ENCODE results near the gene SSPN. TPM values are rescaled to one million over a fixed set of nuclear protein-coding genes. Genes with fewer than 3 reads are reported as not detected.
A peak's percentile ranks its signal among the peaks of the same experiment; 100 is the strongest.

The SSPN gene
- total and polyA plus RNA-seq, 5 experiments from 2014 or later: 0.27 TPM; not detected in 4

DNA sequence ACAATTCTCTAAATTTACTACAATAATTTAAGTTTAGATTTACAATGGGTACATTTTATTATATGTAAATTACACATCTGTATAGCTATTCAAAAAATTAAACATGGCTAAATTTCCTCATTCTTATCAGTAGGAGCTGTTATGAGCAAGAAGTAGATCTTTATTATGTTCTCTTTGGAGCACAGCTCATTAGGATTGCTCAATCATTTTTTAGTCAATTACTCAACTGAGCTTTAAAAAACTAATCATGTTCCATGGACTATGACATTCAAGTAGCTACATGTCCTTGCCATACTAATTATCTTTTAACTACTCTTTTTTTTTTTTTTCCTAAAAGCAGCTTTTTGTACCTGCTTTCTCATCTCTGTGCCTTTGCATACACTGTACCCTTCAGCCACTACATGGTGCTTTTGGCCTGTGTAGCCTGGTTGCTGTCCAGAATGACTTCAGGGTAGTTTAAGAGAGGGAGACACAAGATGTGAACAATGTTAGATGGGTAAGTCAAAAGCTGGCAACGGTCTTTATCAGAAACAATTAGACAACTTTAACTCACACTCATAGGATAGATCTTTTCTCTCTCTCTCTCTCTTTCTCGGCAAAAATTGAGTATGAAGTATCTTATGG is 69.0 kb downstream of the SSPN start:
- POLR2A ChIA-PET: no interaction called here
- DNase-seq (no peak), ATAC-seq (no peak)
- Mint-ChIP-seq H3K4me1 (no peaks in the 10 kb centered on the region), H3K36me3 (no peaks in the 10 kb centered on the region), H3K9me3 (peaks cover 0 to 6% (median 0%) of the 10 kb centered on the region in 9 donors), H3K27ac (no peak overlapping the region), H3K27me3 (peaks cover 0 to 14% (median 0%) of the 10 kb centered on the region in 5 donors), H3K4me3 (no peak overlapping the region)

DNA sequence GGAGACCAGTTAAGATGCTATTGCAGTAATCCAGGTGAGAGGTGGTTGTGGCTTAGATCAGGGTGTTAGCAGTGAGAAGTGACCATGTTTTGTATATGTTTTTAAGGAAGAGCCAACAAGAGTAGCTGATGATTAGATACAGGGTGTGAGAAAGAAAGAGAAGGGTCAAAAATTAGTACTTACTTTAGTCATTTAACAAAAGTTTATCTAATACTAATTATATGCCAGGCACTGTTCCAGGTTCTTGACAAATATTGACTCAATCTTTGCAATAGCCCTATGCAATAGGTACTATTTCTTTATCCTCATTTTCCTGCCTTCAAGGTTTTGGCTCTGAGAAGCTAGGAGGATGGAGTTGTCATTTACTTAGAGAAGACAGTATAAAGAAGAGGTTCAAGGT is 70.2 kb downstream of the SSPN start:
- Mint-ChIP-seq H3K36me3 (no peaks in the 10 kb centered on the region), H3K9me3 (peaks cover 0 to 3% (median 0%) of the 10 kb centered on the region in 9 donors), H3K4me1 (no peaks in the 10 kb centered on the region), H3K4me3 (no peak overlapping the region), H3K27ac (no peak overlapping the region), H3K27me3 (peaks cover 0 to 5% (median 0%) of the 10 kb centered on the region in 5 donors)
- ATAC-seq (no peak), DNase-seq (no peak)
- POLR2A ChIA-PET: no interaction called here

DNA sequence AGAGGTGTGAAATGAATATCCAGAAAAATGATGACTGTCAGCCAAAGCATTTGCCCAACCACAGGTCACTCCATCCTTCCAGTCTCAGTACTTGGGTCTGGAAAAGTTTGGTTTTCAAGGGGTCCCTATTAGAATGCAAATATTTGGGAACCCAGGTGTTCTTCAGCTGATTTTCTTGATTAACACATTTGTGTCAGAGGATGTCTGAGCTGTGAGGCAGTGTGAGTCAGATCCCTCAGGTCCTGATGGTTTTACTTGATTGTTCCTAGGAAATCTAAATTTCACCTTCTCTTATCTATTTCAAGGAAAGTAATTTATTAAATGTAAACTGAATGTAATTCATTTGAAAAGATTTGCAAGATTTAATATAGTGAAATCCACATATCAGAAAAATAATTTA is 71.5 kb downstream of the SSPN start:
- DNase-seq (no peak), ATAC-seq (no peak)
- peaks cover 0 to 3% (median 0%) of the 10 kb centered on the region in 9 donors for H3K9me3 Mint-ChIP-seq
- POLR2A ChIA-PET: no interaction called here
- no peaks in the 10 kb centered on the region for H3K27me3 Mint-ChIP-seq
- H3K4me1 Mint-ChIP-seq: peaks cover 0 to 8% (median 0%) of the 10 kb centered on the region in 4 donors
- no peak overlapping the region for H3K27ac Mint-ChIP-seq
- H3K4me3 Mint-ChIP-seq: no peak overlapping the region
- H3K36me3 Mint-ChIP-seq: no peaks in the 10 kb centered on the region

DNA sequence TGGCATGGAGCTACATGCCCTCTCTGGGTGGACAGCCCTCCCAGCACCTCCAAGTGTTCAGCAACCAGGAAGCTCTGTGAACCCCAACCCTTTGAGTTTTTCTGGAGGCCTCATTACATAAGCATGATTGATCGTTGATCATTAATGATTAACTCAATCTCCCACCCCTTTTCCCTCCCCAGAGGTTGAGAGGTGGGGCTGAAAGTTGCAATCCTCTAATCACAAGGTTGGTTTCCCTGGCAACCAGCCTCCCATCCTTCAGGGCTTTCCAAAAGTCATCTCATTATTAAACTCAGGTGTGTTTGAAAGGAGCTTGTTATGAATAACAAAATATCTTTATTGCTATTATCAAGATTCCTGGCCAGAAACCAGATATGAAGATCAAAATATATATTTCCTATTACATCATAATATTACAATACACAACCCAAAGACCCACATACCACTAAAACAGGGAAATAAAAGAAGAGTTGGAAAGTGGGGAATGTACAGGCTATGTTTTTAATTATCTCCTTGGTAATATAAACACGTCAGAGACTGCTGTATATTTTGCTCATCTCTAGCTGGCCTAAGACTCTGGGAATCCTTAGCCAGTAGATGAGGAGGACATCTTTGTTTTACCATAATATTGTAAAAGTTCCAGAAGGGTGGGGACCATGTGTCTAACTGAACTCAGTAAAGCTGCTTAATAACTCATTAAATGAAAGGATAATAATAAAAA is 73.6 kb downstream of the SSPN start:
- Mint-ChIP-seq H3K9me3 (no peaks in the 10 kb centered on the region), H3K36me3 (no peaks in the 10 kb centered on the region)

DNA sequence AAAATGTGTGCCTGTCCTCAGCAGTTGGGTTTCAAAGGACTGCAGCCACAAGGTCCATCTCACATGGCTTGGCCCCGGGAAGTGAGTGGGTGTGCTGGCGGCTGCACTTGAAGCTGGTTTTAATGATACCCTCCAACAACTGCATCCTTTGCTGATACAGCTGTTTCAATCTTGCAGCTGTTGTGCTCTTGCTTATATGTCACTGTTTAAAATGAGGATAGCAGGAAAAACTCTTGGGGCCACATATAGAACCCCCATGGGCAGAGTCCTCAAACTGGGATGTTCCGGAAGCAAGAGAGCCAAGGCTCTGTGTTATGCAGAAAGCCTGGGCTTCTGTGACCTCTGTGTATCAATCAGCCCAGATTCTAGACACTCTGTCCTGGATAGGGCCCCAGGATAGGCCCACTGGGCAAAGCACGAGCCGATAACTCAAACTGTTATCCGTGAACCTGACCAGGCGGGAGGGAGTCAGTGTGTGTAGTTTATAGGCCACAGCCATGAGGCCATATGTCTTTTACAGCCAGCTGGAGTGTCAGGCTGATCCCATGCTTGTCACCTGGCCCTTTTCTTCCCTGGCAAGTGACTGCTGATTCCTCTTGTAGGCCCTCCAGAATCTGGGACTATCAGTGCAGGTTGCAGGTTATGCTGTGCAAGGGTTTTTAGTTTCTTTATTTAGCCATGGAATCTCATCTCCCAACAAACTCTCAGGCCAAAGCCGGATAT is 74.3 kb downstream of the SSPN start:
- POLR2A ChIA-PET: no interaction called here
- peaks cover 0 to 13% (median 4%) of the 10 kb centered on the region in 4 donors for H3K4me1 Mint-ChIP-seq
- H3K9me3 Mint-ChIP-seq: no peaks in the 10 kb centered on the region
- H3K27ac Mint-ChIP-seq: no peak overlapping the region
- H3K36me3 Mint-ChIP-seq: no peaks in the 10 kb centered on the region
- ATAC-seq: no peak
- H3K4me3 Mint-ChIP-seq: no peak overlapping the region
- no peaks in the 10 kb centered on the region for H3K27me3 Mint-ChIP-seq
- DNase-seq: no peak

More for the DNA sequence above, 73.6 kb downstream of the SSPN start:
- POLR2A ChIA-PET: no interaction called here
- no peak for ATAC-seq
- Mint-ChIP-seq H3K4me3 (no peak overlapping the region), H3K4me1 (peaks cover 0 to 13% (median under 1%) of the 10 kb centered on the region in 4 donors), H3K27ac (no peak overlapping the region), H3K27me3 (no peaks in the 10 kb centered on the region)
- DNase-seq: no peak

DNA sequence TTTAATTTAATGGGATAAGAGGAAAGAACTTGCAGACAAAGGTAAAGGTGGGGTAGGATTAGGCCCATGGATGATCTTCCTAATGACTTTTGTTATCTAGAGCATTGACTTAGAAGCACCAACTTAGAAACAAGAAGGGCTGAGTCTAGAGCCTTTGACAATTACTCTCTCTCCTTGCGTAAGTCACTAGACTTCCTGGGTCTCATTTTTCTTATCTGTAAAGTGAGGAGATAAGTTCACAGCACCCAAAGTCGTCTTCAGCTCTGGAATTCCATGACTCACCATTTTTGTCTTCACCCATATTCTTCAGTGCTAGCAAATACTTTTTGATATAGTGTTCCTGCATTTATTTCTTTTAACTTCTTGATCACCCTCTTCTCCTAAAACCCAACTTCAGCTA is 75.7 kb downstream of the SSPN start:
- ATAC-seq (no peak), DNase-seq (no peak)
- no peaks in the 10 kb centered on the region for H3K27me3 Mint-ChIP-seq
- POLR2A ChIA-PET: no interaction called here
- H3K4me3 Mint-ChIP-seq: no peak overlapping the region
- peaks cover 0 to 13% (median 6%) of the 10 kb centered on the region in 4 donors for H3K4me1 Mint-ChIP-seq
- H3K36me3 Mint-ChIP-seq: no peaks in the 10 kb centered on the region
- peak overlapping the region in 1 of 10 donors; percentile 31 for H3K27ac Mint-ChIP-seq
- no peaks in the 10 kb centered on the region for H3K9me3 Mint-ChIP-seq

DNA sequence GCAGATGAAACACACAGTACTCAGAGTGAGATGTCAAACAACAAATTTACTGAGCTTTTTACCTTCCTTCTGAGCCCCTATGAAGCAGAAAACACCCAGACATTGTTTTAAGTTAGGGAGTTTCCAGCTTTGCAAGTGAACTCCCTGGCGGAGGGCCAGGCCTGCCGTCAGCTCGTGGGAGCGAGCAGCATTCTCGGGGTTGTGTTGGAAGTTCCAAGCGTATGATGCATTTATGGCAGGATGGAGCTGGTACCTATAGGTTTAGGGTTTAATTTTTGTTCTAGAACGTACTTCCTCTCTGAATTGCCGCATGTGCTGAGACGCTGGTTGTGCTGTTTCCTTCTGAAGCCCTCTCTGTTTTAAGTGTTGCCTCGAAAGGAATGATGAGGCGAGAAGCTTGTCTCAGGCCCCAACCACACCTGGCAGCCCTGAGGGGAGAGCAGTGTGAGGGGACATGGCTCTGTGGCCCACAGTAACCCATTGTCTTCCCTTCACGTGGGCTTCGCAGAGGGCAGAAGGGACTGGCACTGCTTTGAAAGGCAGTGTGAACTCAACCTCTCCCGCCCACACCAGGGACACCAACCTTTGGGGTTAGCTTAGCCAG is 76.6 kb downstream of the SSPN start:
- Mint-ChIP-seq H3K27ac (peak overlapping the region in 1 of 10 donors; percentile 57), H3K36me3 (no peaks in the 10 kb centered on the region), H3K4me1 (peaks cover 0 to 13% (median 6%) of the 10 kb centered on the region in 4 donors), H3K9me3 (no peaks in the 10 kb centered on the region), H3K27me3 (no peaks in the 10 kb centered on the region), H3K4me3 (no peak overlapping the region)
- DNase-seq (peak in 1 of 10 donors; percentile 7), ATAC-seq (peak in 1 of 2 donors; percentile 18)
- POLR2A ChIA-PET: no interaction called here

DNA sequence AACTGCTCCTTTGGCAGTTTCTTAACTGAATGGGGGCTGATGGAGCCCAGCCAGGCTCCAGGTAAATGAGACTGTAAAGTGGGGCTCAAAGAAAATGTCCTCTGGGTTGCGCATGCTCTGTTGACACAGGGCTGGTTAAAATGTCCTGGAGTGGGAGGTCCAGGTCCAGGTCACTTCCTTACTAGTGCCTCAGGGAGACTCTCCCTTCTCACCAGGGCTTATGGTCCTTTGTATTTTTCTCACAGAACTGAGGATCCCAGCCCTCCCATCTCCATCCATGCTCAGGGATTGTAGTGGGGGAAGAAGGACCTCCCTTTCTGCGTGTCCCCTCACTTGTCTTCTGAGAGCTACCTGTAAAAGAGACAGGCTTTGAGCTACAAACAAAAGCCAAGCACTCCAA is 77.5 kb downstream of the SSPN start:
- no peaks in the 10 kb centered on the region for H3K27me3 Mint-ChIP-seq

DNA sequence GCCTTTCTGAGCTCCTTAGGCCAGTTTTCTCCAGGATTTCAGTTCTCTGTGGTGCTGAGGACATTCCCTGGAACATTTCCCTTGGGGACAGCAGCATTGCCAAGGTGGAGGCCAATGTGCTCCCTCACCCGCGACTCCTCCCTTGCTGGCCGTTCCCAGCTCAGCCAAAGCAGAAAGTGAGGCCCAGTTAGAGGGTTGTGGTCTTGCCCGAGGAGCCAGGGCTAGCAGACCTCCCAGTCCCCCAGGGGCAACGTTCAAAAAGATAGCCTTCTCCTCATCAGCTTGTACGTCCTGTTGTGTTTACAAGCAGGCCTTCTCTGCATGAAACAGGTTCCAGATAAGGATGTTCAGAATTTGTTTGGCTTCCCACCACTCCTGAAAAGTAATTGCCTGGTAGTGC is 78.4 kb downstream of the SSPN start:
- no peaks in the 10 kb centered on the region for H3K36me3 Mint-ChIP-seq
- no peak for DNase-seq
- H3K27me3 Mint-ChIP-seq: no peaks in the 10 kb centered on the region
- H3K9me3 Mint-ChIP-seq: no peaks in the 10 kb centered on the region
- H3K4me1 Mint-ChIP-seq: peaks cover 0 to 17% (median 6%) of the 10 kb centered on the region in 4 donors
- ATAC-seq: no peak
- no peak overlapping the region for H3K4me3 Mint-ChIP-seq
- no peak overlapping the region for H3K27ac Mint-ChIP-seq
- POLR2A ChIA-PET: no interaction called here

More for the DNA sequence above, 77.5 kb downstream of the SSPN start:
- POLR2A ChIA-PET: no interaction called here
- ATAC-seq (no peak), DNase-seq (no peak)
- Mint-ChIP-seq H3K4me1 (peaks cover 0 to 16% (median 6%) of the 10 kb centered on the region in 4 donors), H3K9me3 (no peaks in the 10 kb centered on the region), H3K36me3 (no peaks in the 10 kb centered on the region), H3K4me3 (no peak overlapping the region), H3K27ac (no peak overlapping the region)

DNA sequence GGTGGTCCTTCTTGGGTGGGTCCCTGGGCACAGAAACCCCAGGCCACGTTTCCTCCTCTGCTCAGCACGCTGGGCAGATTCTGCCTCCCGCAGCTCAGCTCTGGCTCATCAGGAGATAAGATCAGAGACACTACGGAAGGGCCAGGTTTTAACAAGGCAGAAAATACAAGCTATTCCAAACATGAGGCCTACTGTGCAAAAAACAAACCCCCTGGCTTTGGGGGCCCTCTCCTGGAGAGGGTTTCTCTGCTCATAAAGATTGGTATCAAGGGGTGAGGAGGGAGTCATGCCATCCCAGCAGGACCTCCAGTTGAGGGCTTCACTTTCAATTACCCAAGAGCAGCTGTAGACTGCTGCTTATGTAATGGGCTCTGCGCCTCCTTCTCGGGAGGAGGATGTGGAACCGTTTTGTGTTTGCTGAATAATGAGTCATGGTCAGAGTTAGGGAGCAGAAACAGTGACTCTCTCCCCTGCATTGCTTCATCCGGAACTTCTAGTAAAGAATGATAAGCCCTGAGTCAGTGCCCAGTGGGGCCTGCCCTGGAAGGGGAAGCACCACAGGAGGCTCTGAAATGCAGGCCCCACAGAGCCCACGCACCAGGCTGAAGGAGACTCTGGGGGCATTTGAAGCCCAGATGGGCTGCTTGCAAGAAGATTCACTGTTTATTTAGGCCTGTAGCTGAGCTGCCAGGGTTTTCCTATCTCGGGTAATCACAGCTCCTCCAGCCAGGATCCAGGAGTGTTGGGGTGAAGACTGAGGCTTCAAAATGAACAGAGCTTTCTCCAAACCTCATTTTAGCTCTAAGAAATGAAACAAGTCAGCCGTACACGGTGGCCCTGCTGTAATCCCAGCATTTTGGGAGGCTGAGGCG is 79.3 kb downstream of the SSPN start:
- no peak overlapping the region for H3K27ac Mint-ChIP-seq
- no peaks in the 10 kb centered on the region for H3K9me3 Mint-ChIP-seq
- peak overlapping the region in 1 of 10 donors; percentile 5 for H3K4me3 Mint-ChIP-seq
- no peaks in the 10 kb centered on the region for H3K36me3 Mint-ChIP-seq
- peaks cover 0 to 17% (median 6%) of the 10 kb centered on the region in 4 donors for H3K4me1 Mint-ChIP-seq
- ATAC-seq (peak in 1 of 2 donors; percentile 70), DNase-seq (peak in 1 of 10 donors; percentile 25)
- POLR2A ChIA-PET: no interaction called here
- H3K27me3 Mint-ChIP-seq: no peaks in the 10 kb centered on the region

DNA sequence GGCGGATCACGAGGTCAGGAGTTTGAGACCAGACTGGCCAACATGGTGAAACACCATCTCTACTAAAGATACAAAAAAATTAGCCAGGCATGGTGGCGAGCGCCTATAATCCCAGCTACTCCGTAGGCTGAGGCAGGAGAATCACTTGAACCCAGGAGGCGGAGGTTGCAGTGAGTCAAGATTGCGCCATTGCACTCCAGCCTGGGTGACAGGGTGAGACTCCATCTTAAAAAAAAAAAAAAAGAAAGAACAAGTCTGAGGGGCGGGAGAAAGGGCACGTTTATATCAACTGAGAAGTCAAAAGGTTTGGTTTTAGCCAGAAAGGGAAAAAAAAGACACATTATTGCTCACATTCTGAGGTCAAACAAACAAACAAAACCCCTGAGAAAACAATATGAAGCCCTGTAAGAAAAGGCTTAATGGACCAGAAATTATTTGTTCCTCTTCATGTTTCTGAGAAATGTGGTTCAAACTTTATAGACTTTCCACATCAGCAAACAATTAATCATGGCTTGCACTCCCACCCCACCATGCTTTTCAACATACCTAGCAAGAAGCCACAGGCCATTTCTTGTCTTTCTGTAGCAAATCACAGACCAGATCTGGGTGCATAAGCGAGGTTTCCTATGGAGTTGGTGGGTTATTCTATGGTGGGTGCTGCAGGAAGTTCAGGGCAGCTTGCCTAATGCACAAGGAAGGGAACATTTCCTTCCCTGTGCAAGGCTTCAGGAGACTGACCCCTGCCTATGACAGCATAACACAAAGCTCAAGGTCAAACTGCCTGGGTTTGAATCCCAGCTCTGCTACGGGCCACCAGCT is 80.1 kb downstream of the SSPN start:
- no peak for DNase-seq
- ATAC-seq: no peak
- H3K9me3 Mint-ChIP-seq: no peaks in the 10 kb centered on the region
- H3K4me1 Mint-ChIP-seq: peaks cover 0 to 17% (median 6%) of the 10 kb centered on the region in 4 donors
- POLR2A ChIA-PET: no interaction called here
- H3K36me3 Mint-ChIP-seq: no peaks in the 10 kb centered on the region
- H3K27ac Mint-ChIP-seq: no peak overlapping the region
- H3K4me3 Mint-ChIP-seq: no peak overlapping the region
- no peaks in the 10 kb centered on the region for H3K27me3 Mint-ChIP-seq

Measured in naive thymus-derived CD8-positive, alpha-beta T cell (primary cell).